Measurements from ENCODE around the gene ZNFX1.

Gene ZNFX1

DNA sequence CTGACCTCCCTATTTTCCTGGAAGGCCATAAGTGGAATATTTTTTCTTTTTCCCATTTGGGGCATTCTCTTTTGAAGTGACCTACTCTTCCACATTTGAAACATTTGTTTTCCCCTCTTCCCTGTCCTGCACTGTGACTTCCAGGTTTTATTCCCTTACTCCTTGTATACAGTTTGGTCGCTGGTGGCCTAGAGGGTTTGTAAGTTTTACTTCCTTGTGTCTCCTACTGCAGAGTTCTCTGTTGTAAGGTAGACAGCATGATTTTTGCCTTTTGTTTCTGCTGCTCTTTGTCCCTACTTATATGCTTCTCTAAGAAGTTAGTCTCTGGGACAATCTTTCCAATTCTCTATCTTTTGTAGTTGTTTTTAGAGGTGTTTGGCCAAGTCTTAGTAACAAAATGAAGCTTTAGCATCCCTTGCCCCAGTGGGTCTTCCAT is 7.4 kb upstream of the ZNFX1 start:
- Histone ChIP-seq H3K9me3 (replicated peaks; ENCODE audit: insufficient read depth, low read length) (no peaks in the 10 kb centered on the region), H3K9me2 (replicated peaks; ENCODE audit: insufficient read depth, low read length) (no peaks in the 10 kb centered on the region), H3K79me2 (ENCODE audit: low read length) (peaks cover 83% of the 10 kb centered on the region), H3K4me1 (ENCODE audit: low read length) (peaks cover 4% of the 10 kb centered on the region; the same call in 1 of the 2 replicates), H3K4me2 (ENCODE audit: low read depth, low read length) (no peak overlapping the region), H3K9ac (ENCODE audit: low read length) (no peak overlapping the region), H3K36me3 (replicated peaks; ENCODE audit: insufficient read depth, low read length) (peaks cover 78% of the 10 kb centered on the region), H3K4me3 (ENCODE audit: low read length) (no peak overlapping the region), H3K27ac (ENCODE audit: low read length) (no peak overlapping the region), H3K27me3 (replicated peaks; ENCODE audit: insufficient read depth, low read length) (no peaks in the 10 kb centered on the region), H4K20me1 (ENCODE audit: insufficient read depth, low read length) (peaks cover 34% of the 10 kb centered on the region), H3F3A (ENCODE audit: insufficient read depth, low read length) (peaks cover 23% of the 10 kb centered on the region), H2AFZ (ENCODE audit: low read length) (no peak overlapping the region)
- no peak for DNase-seq
- no peak for TF ChIP-seq CTCF (IDR thresholded peaks at IDR 0.05; ENCODE audit: low read length)
- no peak for TF ChIP-seq EZH2 (optimal IDR thresholded peaks at IDR 0.05; ENCODE audit: low read depth, low read length)
- TF ChIP-seq EZH2phosphoT487 (IDR thresholded peaks at IDR 0.05; ENCODE audit: low read length), result no peak

DNA sequence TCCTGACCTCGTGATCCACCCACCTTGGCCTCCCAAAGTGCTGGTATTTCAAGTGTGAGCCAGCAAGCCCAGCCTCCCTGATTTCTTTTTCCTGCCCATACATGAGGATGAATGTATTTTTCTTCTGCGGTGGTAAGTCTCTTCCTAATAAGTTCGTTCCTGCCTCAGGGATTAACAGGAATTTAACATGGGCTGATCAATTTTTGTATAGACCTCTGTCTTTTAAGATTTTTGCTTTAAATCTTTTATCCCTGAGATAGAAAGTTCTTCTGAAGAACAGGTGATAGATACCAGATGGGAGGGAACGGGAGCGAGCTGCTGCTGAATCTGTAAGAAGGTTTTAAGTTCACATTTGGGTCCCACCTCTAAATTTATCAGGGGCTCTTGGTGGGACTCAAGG is 7.0 kb upstream of the ZNFX1 start:
- DNase-seq, result no peak
- Histone ChIP-seq H3K4me3 (ENCODE audit: low read length) (no peak overlapping the region), H3K79me2 (ENCODE audit: low read length) (peaks cover 87% of the 10 kb centered on the region), H3K27me3 (replicated peaks; ENCODE audit: insufficient read depth, low read length) (no peaks in the 10 kb centered on the region), H3K4me1 (ENCODE audit: low read length) (peaks cover 7% of the 10 kb centered on the region), H3K27ac (ENCODE audit: low read length) (no peak overlapping the region), H3K9me3 (replicated peaks; ENCODE audit: insufficient read depth, low read length) (no peaks in the 10 kb centered on the region), H3K9me2 (replicated peaks; ENCODE audit: insufficient read depth, low read length) (no peaks in the 10 kb centered on the region), H3K4me2 (ENCODE audit: low read depth, low read length) (no peak overlapping the region), H3K9ac (ENCODE audit: low read length) (no peak overlapping the region), H2AFZ (ENCODE audit: low read length) (no peak overlapping the region), H4K20me1 (ENCODE audit: insufficient read depth, low read length) (peaks cover 33% of the 10 kb centered on the region), H3K36me3 (replicated peaks; ENCODE audit: insufficient read depth, low read length) (peaks cover 82% of the 10 kb centered on the region), H3F3A (ENCODE audit: insufficient read depth, low read length) (peaks cover 22% of the 10 kb centered on the region)
- no peak for TF ChIP-seq CTCF (IDR thresholded peaks at IDR 0.05; ENCODE audit: low read length)

DNA sequence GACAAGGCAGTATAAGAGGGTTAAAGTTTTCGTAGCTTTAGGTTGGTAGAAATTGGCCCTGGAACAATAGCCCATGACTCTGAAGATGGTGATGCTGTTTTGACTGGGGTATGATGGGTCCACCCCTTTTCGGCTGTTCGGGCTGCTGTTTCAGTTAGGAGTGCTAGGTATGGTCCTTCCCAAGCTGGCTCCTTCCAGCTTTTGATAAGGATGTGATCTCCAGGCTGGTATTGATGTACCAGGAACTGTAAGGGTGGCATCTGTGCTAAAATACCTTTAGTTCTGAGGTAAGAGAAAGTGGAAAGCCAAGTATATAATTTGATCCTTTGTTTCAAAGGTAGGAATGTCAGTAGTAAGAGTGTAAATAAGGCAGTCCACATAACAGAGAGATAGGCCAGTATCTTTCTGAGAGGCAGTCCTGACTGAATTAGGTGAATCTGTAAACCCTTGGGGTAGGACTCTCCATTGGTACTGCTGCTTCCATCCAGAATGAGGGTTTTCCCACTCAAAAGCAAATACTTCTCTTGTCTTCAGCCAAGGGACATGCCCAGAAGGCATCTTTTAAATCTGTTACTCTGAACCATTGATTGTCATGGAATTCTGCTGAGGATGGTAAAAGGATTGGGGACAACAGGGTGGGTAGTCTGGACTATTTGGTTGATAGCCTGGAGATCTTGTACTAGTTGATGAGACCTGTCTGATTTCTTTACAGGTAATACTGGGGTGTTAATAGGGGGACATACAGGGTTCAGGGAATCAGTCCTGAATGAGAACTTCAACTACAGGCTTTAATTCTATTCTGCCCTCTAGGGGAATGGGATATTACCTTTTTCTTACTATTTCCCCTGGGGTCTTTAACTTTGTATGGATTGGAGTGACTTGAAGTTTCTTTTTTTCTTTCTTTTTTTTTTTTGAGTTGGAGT is 6.1 kb upstream of the ZNFX1 start:
- Histone ChIP-seq H3K27me3 (replicated peaks; ENCODE audit: insufficient read depth, low read length) (no peaks in the 10 kb centered on the region), H3K4me2 (ENCODE audit: low read depth, low read length) (no peak overlapping the region), H3F3A (ENCODE audit: insufficient read depth, low read length) (peaks cover 26% of the 10 kb centered on the region), H3K9me3 (replicated peaks; ENCODE audit: insufficient read depth, low read length) (no peaks in the 10 kb centered on the region), H3K36me3 (replicated peaks; ENCODE audit: insufficient read depth, low read length) (peaks cover 85% of the 10 kb centered on the region), H3K4me3 (ENCODE audit: low read length) (no peak overlapping the region), H3K27ac (ENCODE audit: low read length) (no peak overlapping the region), H3K9ac (ENCODE audit: low read length) (no peak overlapping the region), H4K20me1 (ENCODE audit: insufficient read depth, low read length) (peaks cover 33% of the 10 kb centered on the region), H3K9me2 (replicated peaks; ENCODE audit: insufficient read depth, low read length) (no peaks in the 10 kb centered on the region), H3K4me1 (ENCODE audit: low read length) (peaks cover 12% of the 10 kb centered on the region), H2AFZ (ENCODE audit: low read length) (no peak overlapping the region), H3K79me2 (ENCODE audit: low read length) (peaks cover 96% of the 10 kb centered on the region)
- no peak for DNase-seq
- TF ChIP-seq CTCF (IDR thresholded peaks at IDR 0.05; ENCODE audit: low read length) (no peak), EZH2phosphoT487 (IDR thresholded peaks at IDR 0.05; ENCODE audit: low read length) (no peak), EZH2 (optimal IDR thresholded peaks at IDR 0.05; ENCODE audit: low read depth, low read length) (no peak)
